Measurements from ENCODE around the gene WAS. TPM values are rescaled to one million over a fixed set of nuclear protein-coding genes. Genes with fewer than 3 reads are reported as not detected.
"Not testable (repeated sequence)": the region's sequence is repeated elsewhere in the genome, so short reads cannot be mapped to it uniquely, and the experiment has no call there.

Gene WAS
- total RNA-seq, 1 experiment from 2014 or later, result 0.24 TPM

DNA sequence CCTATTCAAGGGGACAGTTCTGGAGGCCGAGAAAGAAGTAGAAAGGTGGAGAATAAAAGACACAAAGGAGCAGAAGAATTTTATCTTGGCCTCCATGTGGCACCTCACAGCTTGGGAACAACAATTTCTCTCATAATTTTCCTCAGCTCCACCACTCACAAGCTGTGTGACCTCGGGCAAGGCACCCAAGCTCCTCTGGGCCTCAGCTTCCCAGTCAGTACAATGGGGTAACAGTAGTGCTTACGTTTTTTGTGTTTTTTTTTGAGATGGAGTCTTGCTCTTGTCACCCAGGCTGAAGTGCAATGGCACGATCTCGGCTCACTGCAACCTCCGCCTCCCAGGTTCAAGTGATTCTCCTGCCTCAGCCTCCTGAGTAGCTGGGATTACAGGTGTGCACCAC lies 2.7 kb upstream of the WAS start:
- not testable (repeated sequence) for H3K9ac ChIP-seq (ENCODE audit: extremely low read depth, insufficient read length, low read length)

More for the DNA sequence above, 2.7 kb upstream of the WAS start:
- not testable (repeated sequence) for H2BK20ac ChIP-seq (ENCODE audit: low read depth, low read length, poor library complexity, severe bottlenecking); H3K36me3 Mint-ChIP-seq (ENCODE audit: insufficient read depth in 1 of 3, low read depth in 3 of 3); H3K56ac ChIP-seq (ENCODE audit: insufficient read length, low read depth, low read length); H3K4me2 ChIP-seq (ENCODE audit: insufficient read depth, insufficient read length, low read length); H2BK120ac ChIP-seq (ENCODE audit: low read depth, low read length, poor library complexity, severe bottlenecking); H2AK5ac ChIP-seq (ENCODE audit: insufficient read length, low read length); H4K20me1 ChIP-seq (ENCODE audit: control insufficient read depth, insufficient read depth, insufficient read length); H3K27ac Mint-ChIP-seq; H3K4me1 Mint-ChIP-seq; H3K4ac ChIP-seq (ENCODE audit: low read depth, low read length); H3K18ac ChIP-seq (ENCODE audit: insufficient read length, low read depth, low read length); H2AFZ ChIP-seq (ENCODE audit: low read length); H3K23ac ChIP-seq (ENCODE audit: insufficient read length, low read depth, low read length); H4K5ac ChIP-seq (ENCODE audit: insufficient read length, low read depth, low read length); H3K23me2 ChIP-seq (ENCODE audit: insufficient read length, low read depth, low read length, poor library complexity, severe bottlenecking); H2BK5ac ChIP-seq (ENCODE audit: insufficient read length, low read length); H3T11ph ChIP-seq (ENCODE audit: low read length); H4K91ac ChIP-seq (ENCODE audit: insufficient read length, low read depth, low read length); H3K79me1 ChIP-seq (ENCODE audit: insufficient read depth, low read depth, low read length, poor library complexity, severe bottlenecking); H2BK12ac ChIP-seq (ENCODE audit: insufficient read length, low read depth, low read length); H3K27me3 ChIP-seq (ENCODE audit: insufficient read depth, low read length); H3K79me2 ChIP-seq (ENCODE audit: insufficient read depth, low read length); H3K4me3 Mint-ChIP-seq; H3K14ac ChIP-seq (ENCODE audit: insufficient read depth, low read length); H3K27ac ChIP-seq (ENCODE audit: insufficient read length, low read depth, low read length); H4K8ac ChIP-seq (replicated peaks; ENCODE audit: insufficient read length, low read depth, low read length); H3K4me1 ChIP-seq (ENCODE audit: insufficient read depth, low read length); H2BK15ac ChIP-seq (ENCODE audit: low read depth, low read length); DNase-seq
- Mint-ChIP-seq H3K9me3 (peaks cover 63 to 79% of the 10 kb centered on the region in 2 experiments), H3K27me3 (ENCODE audit: low read depth) (peaks cover 11% of the 10 kb centered on the region)
- peaks cover 45% of the 10 kb centered on the region for H3K9me3 ChIP-seq (ENCODE audit: control insufficient read depth, low read depth, low read length)
- no CpG with 5 or more reads among the region's 6 CpGs for WGBS (ENCODE audit: extremely low coverage, insufficient read length, low lambda C conversion rate)
